Gastroesophageal sphincter (tissue), 4 donors: ENCODE results near the gene GALNT9. TPM values are rescaled to one million over a fixed set of nuclear protein-coding genes. Genes with fewer than 3 reads are reported as not detected.

Experiments used
- ATAC-seq: fragments of 150-250 bp; one replicate; pipeline ENCODE4 v1.9.1; 2016; ENCODE audit warnings: mild to moderate bottlenecking, moderate library complexity
- H3K27ac ChIP-seq, 4 donors: fragments of 200-600 bp; sonication (generic) in 3 of 4; 1 replicate in 3 of 4; 2 replicates in 1 of 4; pipeline ENCODE4 v1.5.1; 2016 to 2019
- H3K27me3 ChIP-seq: fragments of 200-600 bp; sonication (generic); one replicate; pipeline ENCODE4 v1.5.1; 2019
- H3K36me3 ChIP-seq, 2 donors: fragments of 200-600 bp; sonication (generic); one replicate each; pipeline ENCODE4 v1.5.1; 2019; ENCODE audit warnings: control low read depth in 1 of 2
- H3K4me1 ChIP-seq, 3 donors: fragments of 200-600 bp; sonication (generic); 1 replicate in 2 of 3; 2 replicates in 1 of 3; pipeline ENCODE4 v1.5.1; 2016 to 2019; ENCODE audit warnings: control low read depth in 2 of 3
- H3K4me3 ChIP-seq, 2 donors: fragments of 200-600 bp; sonication (generic); one replicate each; pipeline ENCODE4 v1.5.1; 2019; ENCODE audit warnings: mild to moderate bottlenecking in 1 of 2, moderate library complexity in 1 of 2
- H3K9me3 ChIP-seq, 3 donors: fragments of 200-600 bp; sonication (generic); one replicate each; pipeline ENCODE4 v1.5.1; 2017 to 2019; ENCODE audit warnings: control low read depth in 2 of 3
- EP300 ChIP-seq: sonication (generic); formaldehyde crosslinking; IDR thresholded peaks from one replicate; pipeline ENCODE4 v1.6.1; 2017; ENCODE audit warnings: antibody characterized with exemption, mild to moderate bottlenecking
- POLR2A ChIP-seq, 2 donors: fragments of 450-650 bp; IDR thresholded peaks; one replicate each; pipeline ENCODE4 v1.6.1; 2017; ENCODE audit warnings: antibody characterized with exemption in 2 of 2, mild to moderate bottlenecking in 2 of 2, moderate library complexity in 1 of 2
- POLR2AphosphoS5 ChIP-seq: sonication (generic); formaldehyde crosslinking; IDR thresholded peaks from one replicate; pipeline ENCODE4 v1.6.1; 2017; ENCODE audit warnings: antibody characterized with exemption
- WGBS, 2 donors: methylation state at CpG; one replicate each; pipeline ENCODE4 v1.1.5; 2018; ENCODE audit warnings: low coverage in 1 of 2; 5-methylcytosine and 5-hydroxymethylcytosine counted together
- total RNA-seq, 4 donors: library from RNA; depleted of rRNA; stranded (reverse); fragments of >200 nt; gene quantifications; one replicate each; pipeline ENCODE4 v1.1.0, GENCODE V29; 2016
- TF ChIP-seq, protein P1 (sequence below), 4 experiments: fragments of 200-600 bp in 2 of 4; fragments of 450-650 bp in 2 of 4; sonication (generic) in 1 of 4; IDR thresholded peaks; one replicate each; pipeline ENCODE4 v1.5.1; 2017 to 2019; ENCODE audit warnings: antibody characterized with exemption in 4 of 4, mild to moderate bottlenecking in 2 of 4, moderate library complexity in 2 of 4

The GALNT9 gene
- total RNA-seq, 4 donors from 2014 or later, result 2.0 TPM; not detected in 3

DNA sequence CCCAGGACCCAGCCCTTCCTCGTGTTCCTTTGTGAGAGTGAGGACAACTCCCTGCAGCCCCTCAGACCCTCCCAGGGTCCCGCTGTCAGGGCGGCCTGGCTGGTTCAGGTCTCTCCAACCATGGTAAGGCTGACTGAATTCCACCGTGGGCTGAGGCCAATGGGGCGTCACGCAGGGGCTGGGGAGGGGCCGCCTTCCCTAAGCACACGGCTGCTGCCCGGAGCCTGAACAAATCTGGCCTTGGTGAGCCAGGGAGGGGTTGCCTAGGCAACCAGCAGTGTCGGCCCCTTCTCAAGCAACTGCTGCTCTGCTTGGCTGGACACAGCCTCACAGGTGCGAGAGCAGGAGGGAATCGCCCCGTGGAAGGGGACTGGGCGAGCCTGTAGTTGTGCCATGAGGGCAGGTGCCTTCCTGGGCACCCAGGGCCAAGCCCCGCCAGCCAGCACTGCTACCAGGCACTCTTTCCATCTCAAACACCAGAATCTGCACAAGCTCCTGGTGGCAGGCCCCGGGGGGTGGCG, 37.0 kb upstream of the GALNT9 start:
- peaks cover 62% of the 10 kb centered on the region for H3K27me3 ChIP-seq
- TF ChIP-seq POLR2A (IDR thresholded peaks at IDR 0.05) (no peak), POLR2AphosphoS5 (no peak), EP300 (no peak)
- TF ChIP-seq, protein P1, sequence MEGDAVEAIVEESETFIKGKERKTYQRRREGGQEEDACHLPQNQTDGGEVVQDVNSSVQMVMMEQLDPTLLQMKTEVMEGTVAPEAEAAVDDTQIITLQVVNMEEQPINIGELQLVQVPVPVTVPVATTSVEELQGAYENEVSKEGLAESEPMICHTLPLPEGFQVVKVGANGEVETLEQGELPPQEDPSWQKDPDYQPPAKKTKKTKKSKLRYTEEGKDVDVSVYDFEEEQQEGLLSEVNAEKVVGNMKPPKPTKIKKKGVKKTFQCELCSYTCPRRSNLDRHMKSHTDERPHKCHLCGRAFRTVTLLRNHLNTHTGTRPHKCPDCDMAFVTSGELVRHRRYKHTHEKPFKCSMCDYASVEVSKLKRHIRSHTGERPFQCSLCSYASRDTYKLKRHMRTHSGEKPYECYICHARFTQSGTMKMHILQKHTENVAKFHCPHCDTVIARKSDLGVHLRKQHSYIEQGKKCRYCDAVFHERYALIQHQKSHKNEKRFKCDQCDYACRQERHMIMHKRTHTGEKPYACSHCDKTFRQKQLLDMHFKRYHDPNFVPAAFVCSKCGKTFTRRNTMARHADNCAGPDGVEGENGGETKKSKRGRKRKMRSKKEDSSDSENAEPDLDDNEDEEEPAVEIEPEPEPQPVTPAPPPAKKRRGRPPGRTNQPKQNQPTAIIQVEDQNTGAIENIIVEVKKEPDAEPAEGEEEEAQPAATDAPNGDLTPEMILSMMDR (IDR thresholded peaks at IDR 0.05), result no peak
- H3K4me1 ChIP-seq, result no peaks in the 10 kb centered on the region
- ATAC-seq, result no peak
- no peak overlapping the region for H3K4me3 ChIP-seq
- no peaks in the 10 kb centered on the region for H3K36me3 ChIP-seq
- no peak overlapping the region for H3K27ac ChIP-seq
- H3K9me3 ChIP-seq, result peaks cover 0 to 16% (median 0%) of the 10 kb centered on the region in 3 donors
- 50% methylated on average over 4 of the region's 17 CpGs; no CpG with 5 or more reads in 1 of the 2 donors for WGBS, 2 donors

GRCh38 chr12:132365226-132365625, 35.8 kb upstream of the GALNT9 start:
- no peak overlapping the region for H3K27ac ChIP-seq
- H3K4me1 ChIP-seq, result no peaks in the 10 kb centered on the region
- no peak overlapping the region for H3K4me3 ChIP-seq
- no peaks in the 10 kb centered on the region for H3K36me3 ChIP-seq
- H3K9me3 ChIP-seq, result peaks cover 0 to 5% (median 0%) of the 10 kb centered on the region in 3 donors
- TF ChIP-seq, protein P1 (IDR thresholded peaks at IDR 0.05), result no peak
- no peak for TF ChIP-seq EP300
- no peak for ATAC-seq
- H3K27me3 ChIP-seq, result peaks cover 51% of the 10 kb centered on the region
- 68% methylated on average over 3 of the region's 10 CpGs; no CpG with 5 or more reads in 1 of the 2 donors for WGBS, 2 donors

DNA sequence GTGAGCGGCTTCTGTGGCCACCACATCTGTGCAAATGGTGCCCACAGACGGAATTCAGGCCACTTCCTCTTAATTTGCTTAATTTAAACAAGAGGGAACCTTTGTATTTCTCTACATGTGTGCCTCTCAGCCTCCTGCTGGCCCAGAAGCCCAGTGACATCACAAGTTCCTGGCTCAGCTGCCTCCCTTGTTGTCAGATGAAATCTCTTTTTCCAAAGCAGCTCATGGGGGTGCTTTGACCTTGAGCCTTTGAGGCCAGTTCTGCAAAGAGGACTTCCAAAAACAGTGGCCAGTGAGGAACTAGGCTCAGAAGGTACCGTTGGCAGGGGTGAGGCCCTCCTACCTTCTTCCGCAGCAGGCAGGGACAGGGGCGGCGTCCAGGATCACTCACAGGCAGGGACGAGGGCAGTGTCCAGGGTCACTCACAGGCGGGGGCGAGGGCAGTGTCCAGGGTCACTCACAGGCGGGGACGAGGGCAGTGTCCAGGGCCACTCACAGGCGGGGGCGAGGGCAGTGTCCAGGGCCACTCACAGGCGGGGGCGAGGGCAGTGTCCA, 35.0 kb upstream of the GALNT9 start:
- 0 to 80% methylated on average over 1 to 2 of the region's 15 CpGs for WGBS, 2 donors
- H3K4me3 ChIP-seq, result no peak overlapping the region
- no peak for ATAC-seq

DNA sequence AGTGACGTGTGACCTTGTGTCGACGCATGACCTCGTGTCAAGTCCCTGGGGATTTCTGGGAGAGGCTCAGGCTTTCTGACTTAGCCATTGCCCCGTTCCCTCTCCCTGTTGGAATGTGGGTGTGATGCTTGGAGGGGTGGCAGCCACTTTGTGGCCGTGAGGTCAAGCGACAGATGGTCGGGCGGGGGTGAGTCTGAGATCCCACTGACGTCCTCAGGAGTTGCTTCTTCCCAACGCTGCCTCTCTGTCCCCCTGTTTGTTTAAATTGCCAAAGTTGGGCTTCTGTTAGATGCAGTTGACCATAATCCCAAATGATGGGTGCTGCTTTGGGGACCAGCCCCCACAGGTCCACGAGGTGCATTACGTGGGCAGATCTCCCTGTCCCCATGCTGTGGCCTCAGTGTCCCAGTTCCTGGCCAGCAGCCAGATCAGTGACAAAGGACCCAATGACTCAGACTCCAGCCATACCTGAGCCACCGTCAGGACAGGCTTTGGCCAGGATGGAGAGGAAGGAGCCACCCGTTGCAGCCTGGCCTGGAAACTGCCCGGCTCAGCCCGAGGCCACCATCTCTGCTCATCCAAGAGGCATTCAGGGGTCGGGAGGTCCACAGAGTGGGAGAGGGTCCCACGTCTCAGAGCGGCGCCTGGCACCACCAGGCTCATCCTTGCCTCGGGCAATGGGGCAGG, 34.4 kb upstream of the GALNT9 start:
- peaks cover 0 to 5% (median 0%) of the 10 kb centered on the region in 3 donors for H3K9me3 ChIP-seq
- no peaks in the 10 kb centered on the region for H3K4me1 ChIP-seq
- H3K4me3 ChIP-seq, result no peak overlapping the region
- no peak for ATAC-seq
- peaks cover 38% of the 10 kb centered on the region for H3K27me3 ChIP-seq
- 80 to 90% methylated on average over 3 to 6 of the region's 22 CpGs for WGBS, 2 donors
- H3K36me3 ChIP-seq, result no peaks in the 10 kb centered on the region
- H3K27ac ChIP-seq, result no peak overlapping the region
- TF ChIP-seq POLR2A (IDR thresholded peaks at IDR 0.05) (no peak), EP300 (no peak), POLR2AphosphoS5 (no peak)
- TF ChIP-seq, protein P1 (IDR thresholded peaks at IDR 0.05), result no peak

More for the DNA sequence above, 35.0 kb upstream of the GALNT9 start:
- no peaks in the 10 kb centered on the region for H3K4me1 ChIP-seq
- no peak for TF ChIP-seq EP300
- TF ChIP-seq POLR2AphosphoS5, result no peak
- no peak for TF ChIP-seq POLR2A (IDR thresholded peaks at IDR 0.05)
- TF ChIP-seq, protein P1 (IDR thresholded peaks at IDR 0.05), result no peak
- no peak overlapping the region for H3K27ac ChIP-seq
- no peaks in the 10 kb centered on the region for H3K36me3 ChIP-seq
- H3K9me3 ChIP-seq, result peaks cover 0 to 5% (median 0%) of the 10 kb centered on the region in 3 donors
- peaks cover 44% of the 10 kb centered on the region for H3K27me3 ChIP-seq
